Measurements from ENCODE around the gene NRARP.

NRARP gene

GRCh38 chr9:137302118-137302448, at the start of gene NRARP:
NRARP (minus strand) TSS chr9:137302271; CDS start chr9:137301928, 343 bp downstream.
- H3K4me3 ChIP-seq (ENCODE audit: low read depth, low read length) = peak within 1 kb of the TSS; percentile 49
- TF ChIP-seq CTCF (IDR thresholded peaks at IDR 0.05; ENCODE audit: borderline replicate concordance, insufficient read depth, low read depth, low read length) = no peak

GRCh38 chr9:137350696-137351584, 48.9 kb upstream of the NRARP start:
- H3K4me3 ChIP-seq (ENCODE audit: low read depth, low read length) = no peak overlapping the region
- TF ChIP-seq CTCF (IDR thresholded peaks at IDR 0.05; ENCODE audit: borderline replicate concordance, insufficient read depth, low read depth, low read length) = no peak

- H3K4me3 ChIP-seq (ENCODE audit: low read depth, low read length) = no peak overlapping the region
- TF ChIP-seq CTCF (IDR thresholded peaks at IDR 0.05; ENCODE audit: borderline replicate concordance, insufficient read depth, low read depth, low read length) = no peak
Observed at GRCh38 chr9:137349471-137350033, 47.5 kb upstream of the NRARP start.

- TF ChIP-seq CTCF (IDR thresholded peaks at IDR 0.05; ENCODE audit: borderline replicate concordance, insufficient read depth, low read depth, low read length) = no peak
- H3K4me3 ChIP-seq (ENCODE audit: low read depth, low read length) = no peak overlapping the region
Observed at GRCh38 chr9:137348769-137349470, 46.8 kb upstream of the NRARP start.

GRCh38 chr9:137347928-137348327, 45.9 kb upstream of the NRARP start:
- no peak overlapping the region for H3K4me3 ChIP-seq (ENCODE audit: low read depth, low read length)

GRCh38 chr9:137342482-137342881, 40.4 kb upstream of the NRARP start:
- no peak overlapping the region for H3K4me3 ChIP-seq (ENCODE audit: low read depth, low read length)
- no peak for TF ChIP-seq CTCF (IDR thresholded peaks at IDR 0.05; ENCODE audit: borderline replicate concordance, insufficient read depth, low read depth, low read length)

More at GRCh38 chr9:137347928-137348327, 45.9 kb upstream of the NRARP start:
- TF ChIP-seq CTCF (IDR thresholded peaks at IDR 0.05; ENCODE audit: borderline replicate concordance, insufficient read depth, low read depth, low read length) = no peak

All from GM12875 (cell line).